HG02798 (cell line): Measurements from ENCODE around the gene GOLIM4.
"Not testable (repeated sequence)": the region's sequence is repeated elsewhere in the genome, so short reads cannot be mapped to it uniquely, and the experiment has no call there.

ENCODE experiments used
- ATAC-seq: cut with Tn5 transposase; IDR thresholded peaks from one replicate; pipeline ENCODE4 v1.9.1; 2021; ENCODE audit warnings: mild to moderate bottlenecking; ENCODE audit not compliant: unreplicated experiment, poor library complexity

Gene GOLIM4

DNA sequence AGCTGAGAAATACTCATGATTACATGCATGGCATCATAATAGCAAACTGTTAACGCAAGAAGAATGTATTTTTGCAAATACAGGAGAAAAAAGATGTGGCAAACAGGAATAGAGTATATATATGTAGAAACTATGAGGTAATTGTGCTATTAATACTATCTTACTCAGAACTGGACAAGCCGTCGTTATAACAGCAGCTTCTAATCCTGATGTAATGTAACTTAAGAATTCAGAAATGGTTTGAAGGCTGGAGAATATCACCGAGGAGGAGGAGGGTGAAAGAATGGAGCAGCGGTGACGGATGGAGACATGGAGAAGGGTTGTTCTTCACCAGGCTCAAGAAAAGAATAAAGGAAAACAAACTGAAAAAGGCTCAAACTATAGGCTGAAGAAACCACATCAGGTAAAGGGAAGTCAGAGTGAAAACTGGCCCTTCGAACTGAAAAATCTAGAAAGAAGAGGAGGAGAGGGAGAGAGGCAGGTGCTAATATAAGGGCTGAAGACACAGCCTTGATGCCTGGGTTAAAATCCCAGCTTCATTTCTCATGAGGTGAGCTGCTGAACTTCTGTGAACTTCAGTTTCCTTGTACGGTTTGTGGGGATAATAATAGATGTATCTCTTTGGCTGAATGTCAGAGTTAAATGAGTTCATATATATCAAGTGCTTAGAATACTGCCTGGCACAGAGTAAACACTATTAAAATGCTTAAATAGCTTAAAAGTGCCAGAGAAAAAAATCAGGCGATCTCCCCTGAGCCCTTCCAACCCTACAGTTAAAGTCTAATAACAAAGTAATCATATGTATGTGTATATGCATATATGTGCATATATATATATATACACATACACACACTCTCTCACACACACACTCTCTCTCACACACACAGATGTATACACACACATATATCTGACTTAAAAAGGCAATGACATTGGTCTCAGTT, 43.9 kb downstream of the GOLIM4 start:
- peak; percentile 63 for ATAC-seq

DNA sequence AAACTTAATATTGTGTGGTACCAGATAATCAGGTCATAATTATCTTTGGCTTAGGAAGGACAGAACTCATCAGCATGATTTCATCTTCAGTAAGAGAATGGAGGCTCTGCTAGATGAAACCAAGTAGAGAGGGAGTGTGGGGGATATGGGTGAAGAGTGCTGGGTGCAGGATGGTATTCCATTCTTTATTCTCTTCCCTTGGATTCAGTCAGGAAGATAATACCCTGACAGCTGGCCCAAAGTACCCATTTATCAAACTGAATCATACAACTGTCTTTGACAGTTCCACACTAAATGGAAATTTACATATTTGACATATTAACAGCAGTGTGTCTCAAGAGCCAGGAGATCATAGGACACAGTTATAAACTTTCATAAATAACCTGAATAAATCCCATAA, 44.7 kb downstream of the GOLIM4 start:
- no peak for ATAC-seq

DNA sequence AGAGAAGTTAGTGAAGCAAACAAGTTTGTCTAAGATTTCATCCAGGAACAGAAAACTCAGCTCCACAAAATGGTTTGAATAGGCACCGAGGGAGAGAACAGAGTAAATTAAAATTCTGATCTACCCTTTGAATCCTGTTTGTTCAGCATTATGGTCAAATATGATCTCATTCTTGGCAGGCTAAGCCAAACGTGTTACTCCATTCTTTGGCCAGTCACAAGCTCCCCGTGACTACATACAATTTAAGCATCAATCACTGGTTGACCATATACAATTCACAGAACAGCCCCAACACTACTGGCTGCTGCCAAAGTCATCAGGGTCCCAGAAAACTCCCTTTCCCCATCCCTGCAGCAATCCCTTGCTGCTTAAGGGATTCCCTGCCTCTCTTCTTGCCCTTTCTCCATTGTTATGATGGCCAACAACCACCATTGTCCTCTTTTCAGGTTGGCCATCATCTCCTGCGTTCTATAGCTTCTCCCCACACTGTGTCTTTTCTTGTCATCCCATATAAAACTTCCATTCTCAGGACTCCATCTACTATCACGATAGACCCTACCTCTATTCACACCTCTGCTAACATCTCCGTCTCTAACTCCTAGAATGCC, 46.3 kb downstream of the GOLIM4 start:
- no peak for ATAC-seq

DNA sequence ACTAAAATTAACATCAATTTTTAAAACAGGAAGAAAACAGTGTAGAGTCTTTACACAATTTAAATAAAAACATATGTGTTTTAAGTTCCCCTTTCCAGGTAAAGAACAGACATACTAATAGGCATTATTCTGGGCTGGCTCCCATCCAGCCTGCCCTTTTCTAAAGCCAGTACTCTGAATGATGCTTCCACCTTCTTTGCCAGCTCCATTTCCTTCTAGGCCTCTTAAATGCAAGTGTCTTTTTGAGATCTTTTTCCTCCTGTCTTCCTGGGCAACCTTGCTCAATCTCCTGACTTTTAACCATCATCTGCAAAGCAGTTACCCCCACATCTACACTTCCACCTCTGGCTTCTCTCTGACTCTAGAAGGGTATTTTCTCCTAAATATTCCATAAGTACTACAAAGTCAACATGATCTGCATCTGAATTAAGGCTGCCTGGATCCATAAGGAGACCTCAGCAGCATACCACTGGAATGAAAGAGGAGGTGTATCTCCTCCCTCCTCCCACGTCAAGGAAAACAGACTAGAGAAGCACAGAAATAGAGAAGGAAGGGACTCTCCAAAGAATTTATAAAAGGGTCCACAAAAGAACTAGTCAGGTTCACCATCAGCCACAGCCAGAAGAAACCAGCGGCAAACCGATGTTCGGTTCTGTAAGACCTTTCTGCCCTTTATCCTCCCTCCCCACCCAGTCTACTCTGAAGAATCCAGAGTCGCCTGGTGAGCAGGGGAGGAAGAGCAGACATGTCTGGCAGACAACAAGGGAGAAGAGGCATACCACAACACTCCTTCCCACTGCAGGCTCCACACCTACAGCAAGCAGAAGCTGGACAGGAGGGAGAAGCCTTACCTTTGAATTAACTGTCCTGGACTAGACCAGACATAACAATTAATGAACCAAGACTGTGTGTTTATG, 47.1 kb downstream of the GOLIM4 start:
- no peak for ATAC-seq

DNA sequence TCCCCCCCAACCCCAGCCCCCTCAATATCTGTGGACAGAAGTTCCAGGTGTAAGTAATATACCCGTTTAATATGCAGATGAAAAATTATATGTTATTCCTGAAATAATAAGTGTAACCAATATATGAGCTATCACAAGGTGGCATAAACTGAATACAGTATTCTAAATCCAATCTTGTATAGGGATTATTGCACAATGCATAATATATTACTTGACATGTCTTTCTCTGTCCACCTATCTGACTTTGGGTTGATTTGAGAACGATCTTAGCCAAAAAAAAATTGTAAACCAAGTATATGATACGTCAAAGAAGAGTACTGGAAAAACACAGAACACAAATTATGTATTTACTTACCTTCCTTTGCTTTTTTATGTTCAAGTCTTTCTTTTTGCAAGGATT, 47.8 kb downstream of the GOLIM4 start:
- ATAC-seq, result no peak

DNA sequence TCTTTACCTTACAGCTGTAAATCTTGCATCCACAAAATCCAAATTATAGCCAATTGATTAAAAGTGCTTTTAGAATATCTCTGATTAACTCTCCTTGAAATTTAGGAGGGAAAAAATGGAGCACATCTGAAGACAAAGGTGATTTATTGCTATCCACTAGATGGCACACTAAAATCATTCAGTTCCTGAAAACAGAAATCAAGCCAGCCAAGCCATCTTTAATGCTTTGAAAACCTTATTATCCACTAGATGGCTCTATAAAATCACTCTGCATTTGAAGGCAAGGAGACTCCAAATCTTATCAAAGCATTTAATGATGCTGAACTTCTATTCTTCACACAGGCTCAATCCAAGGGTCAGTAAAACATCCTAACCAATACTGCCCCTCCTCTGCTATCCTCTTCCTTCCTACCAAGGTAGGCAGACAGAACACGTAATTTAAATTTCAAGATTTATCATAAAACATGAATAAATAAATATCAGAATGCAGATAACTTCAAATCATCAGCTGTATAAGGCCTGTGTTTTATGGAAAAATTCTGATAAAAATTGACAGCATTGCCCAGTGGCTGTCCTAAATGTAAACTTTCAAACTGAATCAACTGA, 48.4 kb downstream of the GOLIM4 start:
- peak; percentile 77 for ATAC-seq

DNA sequence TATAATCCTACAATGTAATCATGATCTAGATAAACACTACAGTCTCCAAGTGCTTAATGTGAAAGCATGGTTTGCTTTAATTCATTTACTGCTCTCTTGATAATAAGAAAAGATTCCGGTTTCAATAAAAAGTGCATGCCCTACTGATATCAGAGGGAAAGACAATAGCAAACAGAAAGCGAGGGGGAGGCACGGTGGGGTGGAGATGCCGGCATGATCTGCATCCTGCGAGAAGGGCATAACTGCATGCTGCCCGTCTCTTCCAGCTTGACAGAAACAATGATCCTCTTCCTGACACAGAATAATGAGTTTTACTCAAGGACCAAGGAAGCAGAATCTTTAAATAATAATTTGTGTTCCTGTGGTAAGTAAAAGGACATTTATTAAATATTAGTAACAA, 51.7 kb downstream of the GOLIM4 start:
- ATAC-seq, result no peak

DNA sequence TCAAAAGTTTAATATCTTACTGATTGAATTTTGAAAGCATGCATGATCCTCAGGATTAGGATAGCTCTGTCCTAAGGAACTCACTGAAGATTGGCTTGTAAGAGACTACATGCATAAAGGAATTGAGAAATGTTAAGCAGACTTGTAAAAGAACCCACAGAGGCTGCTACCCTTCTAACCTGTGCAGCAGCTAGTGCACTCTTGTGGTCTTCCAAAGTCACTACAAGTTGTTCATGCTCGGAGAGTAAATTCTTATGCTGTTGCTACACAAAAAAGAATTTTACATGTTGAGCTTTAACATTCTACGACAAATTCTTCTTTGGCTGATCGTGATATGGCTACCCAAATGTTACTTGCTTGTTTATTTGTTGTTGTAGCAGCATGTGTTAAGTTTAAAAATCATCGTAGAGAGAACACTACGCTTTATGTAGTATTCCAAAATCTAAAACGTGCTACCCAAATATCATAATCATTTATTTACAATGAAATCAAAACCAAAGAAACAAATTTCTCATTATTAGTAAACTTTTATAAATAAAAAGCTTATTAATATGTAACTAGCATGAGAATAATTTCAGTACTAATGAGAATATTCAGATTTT, 55.0 kb downstream of the GOLIM4 start:
- peak; percentile 89 for ATAC-seq

DNA sequence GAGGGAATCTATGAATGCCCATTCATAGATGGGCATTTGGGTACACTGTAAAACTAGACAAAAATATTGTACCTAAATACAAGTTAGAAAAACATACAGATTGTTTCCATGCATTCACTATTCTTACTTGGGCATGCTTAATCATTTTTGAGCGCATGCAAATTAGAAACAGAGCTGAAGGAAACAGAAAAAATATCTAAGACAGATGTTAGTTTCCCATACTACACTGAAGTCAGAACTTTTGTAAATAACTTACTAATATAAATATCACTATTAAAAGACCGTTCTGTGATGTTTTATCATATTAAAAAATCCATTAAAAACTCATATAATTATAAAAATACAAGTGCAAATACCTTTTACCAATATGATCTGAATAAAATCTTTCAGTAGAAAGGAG, 58.7 kb downstream of the GOLIM4 start:
- no peak for ATAC-seq

DNA sequence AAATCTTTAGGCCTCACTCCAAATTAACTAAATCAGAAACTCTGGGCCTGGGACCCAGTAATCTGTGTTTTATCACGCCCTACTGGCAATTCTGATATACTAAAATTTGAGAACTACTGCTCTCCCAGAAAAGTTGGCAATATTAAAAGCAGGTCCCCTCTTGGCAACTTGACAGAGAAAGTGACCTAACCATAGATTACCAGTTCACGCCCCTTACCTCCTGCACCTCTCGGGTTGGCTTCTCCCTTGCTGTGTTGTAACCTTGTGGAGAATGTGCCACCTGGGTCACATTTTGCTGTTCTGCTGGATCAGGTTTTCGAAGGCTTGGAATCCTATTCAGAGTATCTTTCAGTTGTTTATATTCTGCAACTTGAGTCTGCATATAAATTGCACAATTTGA, 59.1 kb downstream of the GOLIM4 start:
- no peak for ATAC-seq

DNA sequence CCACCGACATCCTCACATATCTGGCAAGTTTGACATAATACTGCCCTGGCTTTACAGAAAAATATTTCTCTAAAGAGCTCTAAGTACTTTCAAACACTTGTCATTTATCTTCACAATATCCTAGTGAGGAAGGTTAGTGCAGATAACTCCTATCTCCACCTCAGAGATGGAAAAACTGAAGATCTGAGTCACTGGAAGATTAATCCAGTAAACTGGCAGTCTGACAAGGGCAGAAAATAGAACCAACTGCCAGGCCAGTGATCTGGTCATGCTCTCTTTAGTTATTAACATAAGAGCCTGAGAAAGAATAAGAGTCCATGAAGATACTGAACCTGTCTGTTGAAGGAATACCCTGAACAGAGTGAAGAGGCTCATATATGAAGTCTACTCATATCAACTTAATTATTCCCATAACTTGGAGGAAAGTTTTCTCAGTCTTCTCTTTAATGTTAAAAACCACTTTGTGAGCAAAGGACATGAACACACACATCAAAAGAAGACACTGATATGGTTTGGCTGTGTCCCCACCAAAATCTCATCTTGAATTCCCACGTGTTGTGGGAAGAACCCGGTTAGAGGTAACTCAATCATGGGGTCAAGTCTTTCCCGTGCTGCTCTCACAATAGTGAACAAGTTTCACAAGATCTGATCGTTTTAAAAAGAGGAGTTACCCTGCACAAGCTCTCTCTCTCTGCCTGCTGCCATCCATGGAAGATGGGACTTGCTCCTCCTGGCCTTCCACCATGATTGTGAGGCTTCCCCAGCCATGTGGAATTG, 61.4 kb downstream of the GOLIM4 start:
- ATAC-seq, result no peak

DNA sequence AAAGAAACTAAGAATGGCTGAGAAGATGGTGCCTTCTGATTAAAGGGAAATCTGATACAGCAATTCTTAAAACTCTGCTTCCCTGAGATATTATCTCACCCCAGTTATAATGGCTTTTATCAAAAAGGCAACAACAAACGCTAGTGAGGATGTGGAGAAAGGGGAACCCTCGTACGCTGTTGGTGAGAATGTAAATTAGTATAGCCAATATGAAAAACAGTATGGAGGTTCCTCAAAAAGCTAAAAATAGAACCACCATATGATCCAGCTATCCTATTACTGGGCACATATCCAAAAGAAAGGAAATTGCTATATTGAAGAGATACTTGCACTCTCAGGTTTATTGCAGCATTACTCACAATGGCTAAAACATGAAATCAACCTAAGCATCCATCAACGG, 65.1 kb downstream of the GOLIM4 start:
- ATAC-seq, result no peak

DNA sequence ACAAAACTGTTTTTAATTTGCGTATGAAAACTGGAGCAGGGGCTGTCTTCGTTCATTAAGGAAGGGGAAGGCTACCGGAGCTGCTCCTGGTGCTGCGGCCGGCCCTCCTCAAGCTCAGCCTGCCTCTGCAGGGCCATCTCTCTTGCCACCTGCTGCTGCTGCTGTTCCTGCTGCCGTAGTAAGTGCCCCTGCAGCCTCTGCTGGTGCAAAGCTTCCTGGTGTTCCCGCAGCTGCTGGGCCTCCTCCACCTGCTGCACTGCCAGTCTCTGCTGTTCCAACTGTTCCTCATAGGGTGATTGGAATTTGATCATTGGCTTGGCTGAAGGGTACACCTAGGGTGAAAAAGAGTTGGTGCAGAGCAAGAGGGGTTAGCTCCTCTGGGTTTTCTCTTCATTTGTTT, 66.0 kb downstream of the GOLIM4 start:
- no peak for ATAC-seq

DNA sequence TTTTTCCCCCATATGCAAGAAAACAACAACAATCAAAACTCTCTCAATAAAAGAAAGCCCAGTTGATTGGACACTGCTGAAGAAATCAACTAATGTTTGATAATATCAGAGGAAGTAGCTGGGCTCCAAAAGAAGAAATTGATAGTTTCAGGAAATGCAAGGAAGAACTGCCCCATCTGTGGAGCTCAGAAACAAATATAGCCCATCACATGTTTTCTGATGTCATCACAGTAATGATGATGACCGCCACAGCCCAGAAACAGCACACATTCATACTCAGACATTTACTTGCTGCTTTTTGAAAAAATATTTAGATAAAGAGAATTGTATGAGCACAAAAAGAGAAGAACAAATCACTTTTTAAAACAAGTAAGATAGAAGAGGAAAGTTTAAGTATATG, 67.6 kb downstream of the GOLIM4 start:
- ATAC-seq, result no peak

DNA sequence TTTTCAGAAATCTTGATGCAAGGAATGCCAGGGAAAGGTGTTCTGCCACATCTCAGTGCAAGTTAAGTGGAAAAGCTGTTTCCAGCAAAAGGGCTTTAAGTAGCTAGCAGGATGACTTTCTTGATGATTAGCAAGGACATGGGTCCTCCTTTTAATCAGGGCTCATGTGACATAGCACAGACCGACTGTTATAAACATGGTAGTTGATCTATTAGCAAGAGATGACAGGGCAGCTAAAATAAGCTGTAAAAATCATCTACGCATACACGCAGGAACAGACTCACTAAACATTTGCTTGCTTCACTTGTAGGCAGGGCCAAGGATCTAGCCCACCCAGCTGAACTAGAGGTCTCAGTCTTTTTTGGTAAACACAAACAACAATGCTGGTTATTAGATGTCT, 69.0 kb downstream of the GOLIM4 start:
- no peak for ATAC-seq

DNA sequence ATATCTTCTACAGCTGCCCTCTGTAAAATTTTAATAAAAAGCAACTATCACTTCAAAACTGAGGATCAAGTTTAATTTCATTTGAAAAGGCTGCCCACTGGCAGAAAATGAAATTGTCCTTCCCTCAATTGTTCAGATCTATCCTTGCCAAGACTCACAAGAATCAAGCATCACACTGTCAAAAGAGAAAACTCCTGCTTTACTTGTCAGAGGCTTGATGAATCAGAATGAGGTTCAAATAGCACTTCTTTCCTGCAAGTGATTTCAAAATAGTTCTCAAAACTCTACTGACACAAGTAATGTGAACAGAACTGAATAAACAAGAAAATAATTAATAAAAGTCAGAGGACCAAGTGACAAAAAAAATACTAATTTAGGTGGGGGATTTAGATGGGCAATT, 70.6 kb downstream of the GOLIM4 start:
- no peak for ATAC-seq

DNA sequence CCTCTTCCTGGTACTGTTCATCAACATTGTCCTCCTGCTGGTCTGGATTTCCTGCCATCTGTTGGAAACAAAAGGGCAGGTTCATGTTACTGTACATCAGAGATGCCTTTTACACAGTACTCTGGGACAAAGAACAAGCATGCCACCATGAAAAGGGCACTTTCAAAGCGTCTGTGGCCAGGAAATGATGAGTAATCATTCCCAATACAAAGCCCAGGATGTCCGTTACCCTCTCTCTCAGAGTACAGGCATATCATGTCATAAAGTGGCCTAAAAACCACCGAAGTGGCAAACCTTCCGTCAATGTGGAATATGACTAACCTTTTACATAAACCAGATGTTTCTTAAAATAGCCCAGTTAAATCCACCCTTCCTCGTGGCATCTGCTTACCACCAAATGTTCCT, 71.2 kb downstream of the GOLIM4 start:
- ATAC-seq, result peak; percentile 36

DNA sequence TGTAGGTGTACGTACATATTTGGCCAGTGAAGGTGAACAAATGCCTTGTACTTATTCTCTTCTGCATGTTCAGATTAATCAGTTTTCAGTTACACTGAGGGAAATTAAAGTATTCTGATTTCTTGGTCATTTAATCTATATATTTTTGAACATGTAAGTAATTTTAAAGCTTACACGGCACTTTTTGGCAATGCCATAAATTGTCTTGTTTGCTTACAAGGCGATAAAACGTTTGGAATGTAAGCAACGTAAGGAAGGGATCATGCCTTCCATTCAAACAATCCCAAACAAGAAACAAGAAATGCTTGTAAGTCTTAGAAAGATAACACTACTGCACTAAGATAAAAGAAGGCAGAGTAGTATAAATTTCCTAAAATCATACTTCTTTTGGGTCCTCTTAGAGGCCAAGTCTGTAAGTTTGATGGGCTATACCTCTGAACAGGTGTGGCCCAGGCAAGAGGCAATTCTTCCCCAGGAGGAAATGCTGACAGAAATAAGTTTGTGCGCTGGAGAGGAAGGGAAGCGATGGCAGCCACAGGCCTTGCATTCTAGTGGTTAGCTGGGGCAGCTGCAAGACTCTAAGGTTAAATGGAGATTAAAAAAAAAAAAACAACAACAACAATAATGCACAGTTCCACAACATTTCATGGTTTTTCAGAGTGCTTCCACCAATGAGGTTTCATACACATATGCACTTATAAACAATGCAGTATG, 73.8 kb downstream of the GOLIM4 start:
- ATAC-seq, result no peak

DNA sequence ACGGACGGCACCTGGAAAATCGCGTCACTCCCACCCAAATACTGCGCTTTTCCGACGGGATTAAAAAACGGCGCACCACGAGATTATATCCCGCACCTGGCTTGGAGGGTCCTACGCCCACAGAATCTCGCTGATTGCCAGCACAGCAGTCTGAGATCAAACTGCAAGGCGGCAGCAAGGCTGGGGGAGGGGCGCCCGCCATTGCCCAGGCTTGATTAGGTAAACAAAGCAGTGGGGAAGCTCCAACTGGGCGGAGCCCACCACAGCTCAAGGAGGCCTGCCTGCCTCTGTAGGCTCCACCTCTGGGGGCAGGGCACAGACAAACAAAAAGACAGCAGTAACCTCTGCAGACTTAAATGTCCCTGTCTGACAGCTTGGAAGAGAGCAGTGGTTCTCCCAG, 84.4 kb downstream of the GOLIM4 start:
- not testable (repeated sequence) for ATAC-seq
